Measurements from ENCODE around the gene PMEL. TPM values are rescaled to one million over a fixed set of nuclear protein-coding genes. Genes with fewer than 3 reads are reported as not detected.

PMEL gene
- total and polyA plus RNA-seq, 9 of the 15 experiments (the other 6 are each of a cell fraction or from before 2014, with no cell fraction given) = 0.36 to 2.0 (median 0.98) TPM

DNA sequence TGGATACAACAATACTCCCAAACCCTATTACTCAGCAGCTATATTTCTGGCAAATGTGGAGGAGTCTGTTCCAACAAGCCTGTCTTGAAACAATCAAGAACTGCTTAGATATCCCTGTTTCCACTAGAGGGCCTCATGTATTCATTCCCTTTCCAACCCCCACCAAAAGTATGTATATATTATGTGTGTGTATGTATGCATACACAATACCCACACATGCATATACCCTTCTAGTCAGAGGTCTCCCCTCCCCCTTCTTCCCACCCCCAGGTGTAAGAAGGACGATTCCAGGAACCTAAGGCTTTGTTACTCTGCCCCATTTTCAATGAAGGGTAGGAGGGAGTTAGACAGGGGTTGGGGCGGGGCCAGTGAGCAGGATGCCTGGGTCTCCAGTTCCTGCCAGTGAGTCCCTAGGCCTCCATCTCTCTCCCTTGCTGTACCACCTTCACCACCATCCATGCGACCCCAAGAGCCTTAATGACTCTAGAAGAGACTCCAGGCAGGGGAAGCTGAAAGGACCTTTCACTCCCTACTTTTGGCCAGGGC lies 35.0 kb downstream of the PMEL start, which contains the start of gene DGKA (continued):
- TF ChIP-seq, protein P1, sequence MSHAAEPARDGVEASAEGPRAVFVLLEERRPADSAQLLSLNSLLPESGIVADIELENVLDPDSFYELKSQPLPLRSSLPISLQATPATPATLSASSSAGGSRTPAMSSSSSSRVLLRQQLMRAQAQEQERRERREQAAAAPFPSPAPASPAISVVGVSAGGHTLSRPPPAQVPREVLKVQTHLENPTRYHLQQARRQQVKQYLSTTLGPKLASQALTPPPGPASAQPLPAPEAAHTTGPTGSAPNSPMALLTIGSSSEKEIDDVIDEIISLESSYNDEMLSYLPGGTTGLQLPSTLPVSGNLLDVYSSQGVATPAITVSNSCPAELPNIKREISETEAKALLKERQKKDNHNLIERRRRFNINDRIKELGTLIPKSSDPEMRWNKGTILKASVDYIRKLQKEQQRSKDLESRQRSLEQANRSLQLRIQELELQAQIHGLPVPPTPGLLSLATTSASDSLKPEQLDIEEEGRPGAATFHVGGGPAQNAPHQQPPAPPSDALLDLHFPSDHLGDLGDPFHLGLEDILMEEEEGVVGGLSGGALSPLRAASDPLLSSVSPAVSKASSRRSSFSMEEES (CRISPR knock-in tag; IDR thresholded peaks at IDR 0.05) = no peak
- peak; percentile 55 to 76 (median 63) for TF ChIP-seq CTCF (IDR thresholded peaks at IDR 0.05 in 2 of 3, conservative IDR thresholded peaks at IDR 0.05 in 1 of 3; ENCODE audit: insufficient read depth in 2 of 3, low read depth in 1 of 3, low read length in 3 of 3)
- TF ChIP-seq ARID3A (IDR thresholded peaks at IDR 0.05; ENCODE audit: borderline replicate concordance, low read depth, low read length) = peak; percentile 49; the same call in 1 of the 2 replicates
- no peak for TF ChIP-seq GATAD2B (IDR thresholded peaks at IDR 0.05; ENCODE audit: borderline replicate concordance)
- peak; percentile 31 to 67 for TF ChIP-seq RAD21 (CRISPR knock-in tag; conservative IDR thresholded peaks at IDR 0.05 in 1 of 2, IDR thresholded peaks at IDR 0.05 in 1 of 2)
